Sigmoid colon (tissue), 4 donors: ENCODE results near the gene LTC4S.

ENCODE experiments used
- CTCF ChIP-seq, 4 experiments: fragments of 450-650 bp in 3 of 4; fragments of 200-600 bp in 1 of 4; IDR thresholded peaks; one replicate each; pipeline ENCODE4 v1.5.1; 2016 to 2019; ENCODE audit warnings: antibody characterized with exemption in 4 of 4, mild to moderate bottlenecking in 3 of 4, moderate library complexity in 2 of 4
- EP300 ChIP-seq, 4 donors: sonication (generic); formaldehyde crosslinking; IDR thresholded peaks; one replicate each; pipeline ENCODE4 v1.6.1; 2017; ENCODE audit warnings: antibody characterized with exemption in 4 of 4
- POLR2AphosphoS5 ChIP-seq, 4 donors: sonication (generic); formaldehyde crosslinking; IDR thresholded peaks; one replicate each; pipeline ENCODE4 v1.6.1; 2017; ENCODE audit warnings: antibody characterized with exemption in 4 of 4

GRCh38 chr5:179812997-179813607, 19.3 kb downstream of the LTC4S start:
- TF ChIP-seq CTCF (IDR thresholded peaks at IDR 0.05), result no peak
- no peak for TF ChIP-seq POLR2AphosphoS5 (IDR thresholded peaks at IDR 0.05)
- TF ChIP-seq EP300 (IDR thresholded peaks at IDR 0.05), result no peak
